Chondrocyte (in vitro differentiated cells): ENCODE measurements around the gene KRTAP19-1. TPM values are rescaled to one million over a fixed set of nuclear protein-coding genes. Genes with fewer than 3 reads are reported as not detected.

ENCODE experiments used
- DNase-seq: peaks from one replicate; pipeline ENCODE4 v3.0.0; 2021; ENCODE audit warnings: mixed read lengths, low spot score
- H3K27ac Mint-ChIP-seq: one replicate; pipeline ENCODE4 v1.8.0; 2021; ENCODE audit warnings: mild to moderate bottlenecking, moderate library complexity, mixed read lengths; ENCODE audit not compliant: unreplicated experiment
- H3K27me3 Mint-ChIP-seq: 2 replicates; pipeline ENCODE4 v1.8.0; 2021; ENCODE audit warnings: low read depth, mixed read lengths
- H3K36me3 Mint-ChIP-seq: 2 replicates; pipeline ENCODE4 v1.8.0; 2021; ENCODE audit warnings: low read depth, mixed read lengths
- H3K4me1 Mint-ChIP-seq: 2 replicates; pipeline ENCODE4 v1.8.0; 2021; ENCODE audit warnings: low read depth, mild to moderate bottlenecking, mixed read lengths
- H3K4me3 Mint-ChIP-seq: one replicate; pipeline ENCODE4 v1.8.0; 2021; ENCODE audit warnings: mild to moderate bottlenecking, moderate library complexity, mixed read lengths; ENCODE audit not compliant: unreplicated experiment
- H3K9me3 Mint-ChIP-seq: 2 replicates; pipeline ENCODE4 v1.8.0; 2021; ENCODE audit warnings: low read depth, mixed read lengths
- total RNA-seq: library from RNA; stranded (reverse); gene quantifications from 3 replicates; pipeline ENCODE4 v1.2.1, GENCODE V29; 2021
- TF ChIP-seq, protein P1 (sequence below): fragments of 200-600 bp; sonication (generic); IDR thresholded peaks from 2 replicates; pipeline ENCODE4 v1.5.0; 2021; ENCODE audit warnings: antibody characterized with exemption, mild to moderate bottlenecking, moderate library complexity

Gene KRTAP19-1
- total RNA-seq, 1 donor from 2014 or later: not detected

DNA sequence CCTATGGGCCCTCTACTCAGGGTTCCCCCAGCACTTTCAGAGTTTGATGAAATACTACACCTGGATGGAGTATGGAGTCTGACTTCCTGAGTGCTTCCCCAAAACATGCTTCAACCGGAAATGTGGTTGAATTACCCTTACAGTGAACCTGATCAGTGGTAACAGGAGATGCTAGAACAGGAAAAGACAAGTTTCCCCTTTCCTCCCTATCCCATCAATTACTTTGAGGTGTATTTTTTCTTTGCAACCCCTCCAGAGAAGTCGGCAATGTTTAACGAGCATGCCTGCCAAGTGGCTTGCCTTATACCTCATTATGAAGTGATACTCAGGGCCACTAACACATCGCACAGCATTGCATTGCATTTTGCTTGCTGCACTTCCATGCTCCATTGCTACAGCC lies 33.1 kb downstream of the KRTAP19-1 start:
- no peak overlapping the region for H3K4me3 Mint-ChIP-seq
- no peak for DNase-seq
- no peaks in the 10 kb centered on the region for H3K4me1 Mint-ChIP-seq
- H3K36me3 Mint-ChIP-seq: no peaks in the 10 kb centered on the region
- H3K27me3 Mint-ChIP-seq: peaks cover 5% of the 10 kb centered on the region
- no peak overlapping the region for H3K27ac Mint-ChIP-seq
- TF ChIP-seq, protein P1, sequence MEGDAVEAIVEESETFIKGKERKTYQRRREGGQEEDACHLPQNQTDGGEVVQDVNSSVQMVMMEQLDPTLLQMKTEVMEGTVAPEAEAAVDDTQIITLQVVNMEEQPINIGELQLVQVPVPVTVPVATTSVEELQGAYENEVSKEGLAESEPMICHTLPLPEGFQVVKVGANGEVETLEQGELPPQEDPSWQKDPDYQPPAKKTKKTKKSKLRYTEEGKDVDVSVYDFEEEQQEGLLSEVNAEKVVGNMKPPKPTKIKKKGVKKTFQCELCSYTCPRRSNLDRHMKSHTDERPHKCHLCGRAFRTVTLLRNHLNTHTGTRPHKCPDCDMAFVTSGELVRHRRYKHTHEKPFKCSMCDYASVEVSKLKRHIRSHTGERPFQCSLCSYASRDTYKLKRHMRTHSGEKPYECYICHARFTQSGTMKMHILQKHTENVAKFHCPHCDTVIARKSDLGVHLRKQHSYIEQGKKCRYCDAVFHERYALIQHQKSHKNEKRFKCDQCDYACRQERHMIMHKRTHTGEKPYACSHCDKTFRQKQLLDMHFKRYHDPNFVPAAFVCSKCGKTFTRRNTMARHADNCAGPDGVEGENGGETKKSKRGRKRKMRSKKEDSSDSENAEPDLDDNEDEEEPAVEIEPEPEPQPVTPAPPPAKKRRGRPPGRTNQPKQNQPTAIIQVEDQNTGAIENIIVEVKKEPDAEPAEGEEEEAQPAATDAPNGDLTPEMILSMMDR: no peak
- no peaks in the 10 kb centered on the region for H3K9me3 Mint-ChIP-seq

- Mint-ChIP-seq H3K36me3 (no peaks in the 10 kb centered on the region), H3K27me3 (peaks cover 5% of the 10 kb centered on the region), H3K4me1 (no peaks in the 10 kb centered on the region), H3K4me3 (no peak overlapping the region), H3K27ac (no peak overlapping the region), H3K9me3 (no peaks in the 10 kb centered on the region)
- TF ChIP-seq, protein P1: no peak
- no peak for DNase-seq
Observed at GRCh38 chr21:30444204-30444603, 36.0 kb downstream of the KRTAP19-1 start.

DNA sequence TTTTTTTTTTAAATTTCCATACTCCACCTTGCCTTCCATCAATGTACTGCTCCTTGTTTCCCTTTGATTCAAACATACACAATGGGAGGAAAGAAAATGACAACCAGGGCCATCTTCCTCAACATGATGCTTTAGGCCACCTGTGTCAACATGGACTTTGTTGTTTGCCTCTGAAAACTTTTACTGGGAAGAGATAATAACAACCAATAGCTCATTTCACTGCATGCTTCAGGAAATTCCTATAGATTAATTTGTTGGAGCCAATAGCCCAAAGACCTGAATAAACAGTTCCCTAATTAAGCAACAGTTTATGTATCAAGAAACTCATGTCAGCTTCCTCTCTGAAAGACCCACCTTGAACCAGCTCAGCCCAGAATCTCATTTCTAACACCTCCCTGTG lies 36.9 kb downstream of the KRTAP19-1 start:
- TF ChIP-seq, protein P1: no peak
- Mint-ChIP-seq H3K27ac (no peak overlapping the region), H3K9me3 (no peaks in the 10 kb centered on the region), H3K4me1 (no peaks in the 10 kb centered on the region), H3K36me3 (no peaks in the 10 kb centered on the region), H3K27me3 (peaks cover 5% of the 10 kb centered on the region), H3K4me3 (no peak overlapping the region)
- DNase-seq: no peak

GRCh38 chr21:30439975-30440374 lies 40.2 kb downstream of the KRTAP19-1 start, which contains the start of gene KRTAP15-1:
Gene KRTAP15-1 (plus strand): TSS chr21:30440275. CDS start chr21:30440328, 53 bp downstream.
- peaks cover 19% of the 10 kb centered on the region for H3K27me3 Mint-ChIP-seq
- H3K9me3 Mint-ChIP-seq: no peaks in the 10 kb centered on the region
- no peak within 1 kb of the TSS for H3K4me3 Mint-ChIP-seq
- TF ChIP-seq, protein P1: no peak
- no peaks in the 10 kb centered on the region for H3K36me3 Mint-ChIP-seq
- H3K27ac Mint-ChIP-seq: no peak within 1 kb of the TSS
- no peaks in the 10 kb centered on the region for H3K4me1 Mint-ChIP-seq
- no peak for DNase-seq

DNA sequence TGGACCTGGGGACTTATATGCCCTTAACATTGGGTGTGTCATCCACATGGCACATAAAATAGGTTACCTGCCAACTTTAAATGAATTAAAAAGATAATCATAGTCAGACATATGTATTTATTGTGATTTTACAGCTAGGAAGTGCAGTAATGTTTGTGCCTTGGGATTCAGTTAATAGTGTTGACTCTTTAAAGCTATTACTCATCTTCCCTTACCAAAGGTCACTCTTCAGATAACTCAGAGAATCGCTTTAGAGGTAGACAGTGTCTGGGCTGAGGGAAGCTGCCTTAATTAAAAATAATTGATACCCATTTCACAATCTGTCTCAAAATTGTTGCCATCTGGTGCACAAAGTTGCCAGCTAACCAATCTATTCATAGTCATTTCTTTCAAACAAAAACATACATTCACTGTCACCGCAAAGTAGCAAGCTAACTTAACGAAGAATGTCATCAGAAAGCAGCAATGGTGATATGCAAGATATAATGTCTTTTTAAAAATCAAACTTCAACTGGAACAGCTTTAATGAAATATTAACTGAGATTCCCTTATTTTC lies 43.1 kb downstream of the KRTAP19-1 start:
- no peaks in the 10 kb centered on the region for H3K4me1 Mint-ChIP-seq
- H3K27me3 Mint-ChIP-seq: peaks cover 19% of the 10 kb centered on the region
- H3K9me3 Mint-ChIP-seq: no peaks in the 10 kb centered on the region
- no peaks in the 10 kb centered on the region for H3K36me3 Mint-ChIP-seq
- no peak for DNase-seq
- no peak overlapping the region for H3K4me3 Mint-ChIP-seq
- TF ChIP-seq, protein P1: no peak
- no peak overlapping the region for H3K27ac Mint-ChIP-seq
